PC-9 (cell line): Measurements from ENCODE around the gene CBX8. TPM values are rescaled to one million over a fixed set of nuclear protein-coding genes. Genes with fewer than 3 reads are reported as not detected.
A peak's percentile ranks its signal among the peaks of the same experiment; 100 is the strongest.

Experiments used
- BruUV-seq: library from RNA; stranded (reverse); fragments of 400-500 nt; replicated peaks from 2 replicates; lab custom pipeline; 2021; lab: Mats Ljungman, UMichigan
- CTCF ChIA-PET: fragments of 300-600 bp; sonication (Branson Sonifier 250); formaldehyde crosslinking; loops from one replicate; lab custom pipeline; 2022; ENCODE audit warnings: antibody characterized with exemption; lab: Charles Lee
- POLR2A ChIA-PET: fragments of 300-600 bp; sonication (Branson Sonifier 250); formaldehyde crosslinking; loops from one replicate; lab custom pipeline; 2022; ENCODE audit warnings: antibody characterized with exemption; ENCODE audit not compliant: unreplicated experiment; lab: Charles Lee
- DNase-seq, 2 experiments: peaks; one replicate each; pipeline versions ENCODE4 v3.0.0 to v3.0.0-alpha.2; 2015 to 2022; ENCODE audit warnings: mixed read lengths in 1 of 2
- H2AFZ ChIP-seq: fragments of 200-600 bp; sonication (generic); 2 replicates; pipeline ENCODE4 v1.8.1; 2017; ENCODE audit warnings: antibody characterized with exemption
- H3F3A ChIP-seq: fragments of 200-600 bp; sonication (generic); 2 replicates; pipeline ENCODE4 v1.8.1; 2017; ENCODE audit warnings: antibody characterized with exemption, mild to moderate bottlenecking, low read depth; ENCODE audit not compliant: insufficient read depth
- H3K27ac ChIP-seq: fragments of 200-600 bp; sonication (generic); 2 replicates; pipeline ENCODE4 v1.6.1; 2016; ENCODE audit warnings: mixed run types
- H3K27me3 ChIP-seq: fragments of 200-600 bp; sonication (generic); 2 replicates; pipeline ENCODE4 v1.6.1; 2016; ENCODE audit warnings: low read depth, mixed run types; ENCODE audit not compliant: insufficient read depth
- H3K36me3 ChIP-seq: fragments of 200-600 bp; sonication (generic); 2 replicates; pipeline ENCODE4 v1.6.1; 2016; ENCODE audit warnings: low read depth, mixed run types
- H3K4me1 ChIP-seq: fragments of 200-600 bp; sonication (generic); replicated peaks from 2 replicates; pipeline ENCODE4 v1.6.1; 2016; ENCODE audit warnings: mixed run types; ENCODE audit not compliant: insufficient read depth
- H3K4me2 ChIP-seq: fragments of 200-600 bp; sonication (generic); 2 replicates; pipeline ENCODE4 v1.6.1; 2017; ENCODE audit warnings: mixed run types
- H3K4me3 ChIP-seq: fragments of 200-600 bp; sonication (generic); 2 replicates; pipeline ENCODE4 v1.6.1; 2016; ENCODE audit warnings: mixed run types
- H3K79me2 ChIP-seq: fragments of 200-600 bp; sonication (generic); 2 replicates; pipeline ENCODE4 v1.6.1; 2017; ENCODE audit warnings: low read depth, mixed run types
- H3K9me2 ChIP-seq: fragments of 200-600 bp; sonication (generic); 2 replicates; pipeline ENCODE4 v1.8.1; 2017; ENCODE audit warnings: mild to moderate bottlenecking; ENCODE audit not compliant: insufficient read depth
- H3K9me3 ChIP-seq: fragments of 200-600 bp; sonication (generic); 2 replicates; pipeline ENCODE4 v1.8.1; 2016; ENCODE audit warnings: low read depth; ENCODE audit not compliant: insufficient read depth
- H4K20me1 ChIP-seq: fragments of 200-600 bp; sonication (generic); 2 replicates; pipeline ENCODE4 v1.8.1; 2017; ENCODE audit not compliant: insufficient read depth
- EZH2 ChIP-seq: fragments of 200-600 bp; sonication (generic); IDR thresholded peaks from 2 replicates; pipeline ENCODE4 v1.8.0; 2017; ENCODE audit warnings: antibody characterized with exemption, low read depth
- intact Hi-C: fragments of 100-400 bp; cut with micrococcal nuclease; formaldehyde crosslinking; loops from one replicate; pipeline ENCODE4 v1.10.0; 2022; ENCODE audit not compliant: unreplicated experiment
- total RNA-seq: library from RNA; stranded (reverse); gene quantifications from 2 replicates; pipeline ENCODE4 v1.2.3, GENCODE V29; 2021
- TF ChIP-seq, protein P1 (sequence below): fragments of 200-600 bp; sonication (generic); conservative IDR thresholded peaks from 2 replicates; pipeline ENCODE4 v1.6.1; 2017; ENCODE audit warnings: mixed run types, antibody characterized with exemption, mild to moderate bottlenecking, moderate library complexity

CBX8 gene
- total RNA-seq, 1 experiment from 2014 or later = 14.2 TPM

DNA sequence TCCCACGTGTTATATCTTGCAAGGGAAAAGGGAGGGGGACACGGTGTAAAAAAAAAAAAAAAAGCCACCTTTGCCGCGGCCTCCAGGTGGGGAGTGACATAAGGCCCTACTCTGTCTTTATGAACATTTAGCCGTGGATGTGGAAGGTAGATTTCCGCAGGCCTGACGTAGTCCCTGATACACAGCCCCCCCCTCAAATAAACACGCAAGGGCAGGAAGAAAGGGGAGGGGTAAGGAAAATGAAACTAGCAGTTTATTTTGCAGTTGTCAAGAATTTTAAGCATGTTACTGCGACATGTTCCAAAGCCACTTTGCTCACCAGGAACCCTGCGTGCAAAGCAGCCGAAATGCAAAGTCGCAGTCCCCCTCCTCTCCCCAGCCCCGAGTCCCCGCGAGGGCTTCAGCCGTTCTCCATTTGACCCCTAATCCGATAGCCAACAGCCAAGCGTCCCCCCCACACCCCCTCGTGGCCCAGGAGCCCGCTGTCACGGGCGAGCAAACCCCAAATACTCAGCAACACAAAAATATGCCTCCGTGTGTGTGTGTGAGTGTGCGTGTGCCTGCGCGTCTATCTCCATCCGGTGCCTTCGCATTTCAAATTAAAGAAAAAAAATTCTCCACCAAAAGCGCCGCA is 41.1 kb upstream of the CBX8 start:
- CTCF ChIA-PET = interaction anchor here (0.6 to 1.2 kb wide), 2 partner anchors 78 to 81 kb away, joined by 4 to 5 read pairs; no protein-coding TSS in a partner anchor
- TSS peak; percentile 36 for BruUV-seq
- TF ChIP-seq, protein P1, sequence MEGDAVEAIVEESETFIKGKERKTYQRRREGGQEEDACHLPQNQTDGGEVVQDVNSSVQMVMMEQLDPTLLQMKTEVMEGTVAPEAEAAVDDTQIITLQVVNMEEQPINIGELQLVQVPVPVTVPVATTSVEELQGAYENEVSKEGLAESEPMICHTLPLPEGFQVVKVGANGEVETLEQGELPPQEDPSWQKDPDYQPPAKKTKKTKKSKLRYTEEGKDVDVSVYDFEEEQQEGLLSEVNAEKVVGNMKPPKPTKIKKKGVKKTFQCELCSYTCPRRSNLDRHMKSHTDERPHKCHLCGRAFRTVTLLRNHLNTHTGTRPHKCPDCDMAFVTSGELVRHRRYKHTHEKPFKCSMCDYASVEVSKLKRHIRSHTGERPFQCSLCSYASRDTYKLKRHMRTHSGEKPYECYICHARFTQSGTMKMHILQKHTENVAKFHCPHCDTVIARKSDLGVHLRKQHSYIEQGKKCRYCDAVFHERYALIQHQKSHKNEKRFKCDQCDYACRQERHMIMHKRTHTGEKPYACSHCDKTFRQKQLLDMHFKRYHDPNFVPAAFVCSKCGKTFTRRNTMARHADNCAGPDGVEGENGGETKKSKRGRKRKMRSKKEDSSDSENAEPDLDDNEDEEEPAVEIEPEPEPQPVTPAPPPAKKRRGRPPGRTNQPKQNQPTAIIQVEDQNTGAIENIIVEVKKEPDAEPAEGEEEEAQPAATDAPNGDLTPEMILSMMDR = no peak
- intact Hi-C loops = loop anchor here (2.0 kb wide), 1 partner anchor 151 kb away; no protein-coding TSS in a partner anchor
- H3K36me3 ChIP-seq = no peaks in the 10 kb centered on the region
- H4K20me1 ChIP-seq = peaks cover 23% of the 10 kb centered on the region
- H3K27me3 ChIP-seq = peaks cover 4% of the 10 kb centered on the region; the same call in 1 of the 2 replicates
- H3K4me3 ChIP-seq = peak overlapping the region; percentile 86
- no peak overlapping the region for H2AFZ ChIP-seq
- H3K9me3 ChIP-seq = no peaks in the 10 kb centered on the region
- H3K9me2 ChIP-seq = no peaks in the 10 kb centered on the region
- peaks cover 27% of the 10 kb centered on the region for H3K4me1 ChIP-seq
- H3F3A ChIP-seq = peaks cover 19% of the 10 kb centered on the region; the same call in 1 of the 2 replicates
- POLR2A ChIA-PET = no interaction called here
- peaks cover 44% of the 10 kb centered on the region for H3K79me2 ChIP-seq
- peak in 1 of 2 experiments; percentile 55 for DNase-seq
- peak overlapping the region; percentile 29; the same call in 1 of the 2 replicates for H3K27ac ChIP-seq
- H3K4me2 ChIP-seq = peak overlapping the region; percentile 99

DNA sequence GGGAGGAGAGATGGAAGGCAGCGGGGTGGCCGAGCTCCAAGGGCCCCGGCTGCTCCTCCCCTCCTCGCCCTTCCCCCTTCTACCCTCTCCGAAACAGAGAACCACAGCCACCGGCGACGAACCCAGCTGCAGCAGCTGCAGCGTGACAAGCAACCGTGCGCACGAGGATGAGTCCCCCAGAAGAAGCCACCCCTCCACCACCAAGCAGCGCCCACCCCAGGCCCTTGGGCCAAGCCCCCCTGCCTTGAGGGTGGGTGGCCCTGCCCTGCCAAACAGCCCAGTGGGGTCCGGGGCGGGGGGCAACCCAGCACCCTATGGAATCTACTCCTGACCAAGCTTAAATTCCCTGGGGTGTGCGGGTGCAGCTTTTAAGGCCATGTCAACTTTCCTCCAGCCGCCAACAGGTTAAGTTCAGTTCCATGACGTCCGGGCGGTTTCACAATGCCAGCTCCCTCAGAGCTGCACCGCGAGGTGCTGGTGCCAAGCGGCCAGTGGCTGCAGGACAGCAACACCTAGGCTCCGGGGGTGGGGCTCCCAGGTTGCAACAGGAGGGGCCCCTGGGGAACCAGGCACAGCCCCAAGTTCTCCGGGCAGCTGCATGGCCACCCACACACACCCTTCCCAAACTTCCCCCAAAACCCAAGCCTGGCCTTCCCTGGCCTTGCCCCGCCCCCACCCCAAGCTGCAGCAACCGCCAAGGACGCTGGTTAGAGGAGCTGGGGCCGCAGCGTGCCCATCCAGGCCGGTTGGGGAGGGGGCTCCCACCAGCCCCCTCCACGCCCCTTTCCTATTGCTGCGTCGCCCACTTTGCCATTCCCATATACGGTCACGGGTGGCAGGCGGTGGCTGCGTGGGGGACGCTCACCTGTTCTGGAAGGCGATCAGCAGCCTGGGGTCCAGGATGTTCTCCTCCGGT is 40.4 kb upstream of the CBX8 start:
- Histone ChIP-seq H3F3A (peaks cover 19% of the 10 kb centered on the region; the same call in 1 of the 2 replicates), H3K79me2 (peaks cover 44% of the 10 kb centered on the region), H3K4me3 (peak overlapping the region; percentile 86), H3K27ac (peak overlapping the region; percentile 78), H3K4me1 (peaks cover 29% of the 10 kb centered on the region), H4K20me1 (peaks cover 23% of the 10 kb centered on the region), H3K4me2 (peak overlapping the region; percentile 99), H3K36me3 (no peaks in the 10 kb centered on the region), H3K9me2 (no peaks in the 10 kb centered on the region), H3K27me3 (no peaks in the 10 kb centered on the region; the same call in 1 of the 2 replicates), H2AFZ (no peak overlapping the region), H3K9me3 (no peaks in the 10 kb centered on the region)
- TF ChIP-seq, protein P1 = no peak
- TF ChIP-seq EZH2 = no peak
- ChIA-PET POLR2A (interaction anchor here (0.6 to 0.7 kb wide), 3 partner anchors 29 to 69 kb away, joined by 3 to 22 read pairs (median 5); partner anchors contain the start of gene CBX8), CTCF (interaction anchor here (0.6 to 1.2 kb wide), 2 partner anchors 79 to 82 kb away, joined by 4 to 5 read pairs; no protein-coding TSS in a partner anchor)
- no TSS peak for BruUV-seq
- DNase-seq = peak; percentile 85 to 89
- intact Hi-C loops = no loop called here

DNA sequence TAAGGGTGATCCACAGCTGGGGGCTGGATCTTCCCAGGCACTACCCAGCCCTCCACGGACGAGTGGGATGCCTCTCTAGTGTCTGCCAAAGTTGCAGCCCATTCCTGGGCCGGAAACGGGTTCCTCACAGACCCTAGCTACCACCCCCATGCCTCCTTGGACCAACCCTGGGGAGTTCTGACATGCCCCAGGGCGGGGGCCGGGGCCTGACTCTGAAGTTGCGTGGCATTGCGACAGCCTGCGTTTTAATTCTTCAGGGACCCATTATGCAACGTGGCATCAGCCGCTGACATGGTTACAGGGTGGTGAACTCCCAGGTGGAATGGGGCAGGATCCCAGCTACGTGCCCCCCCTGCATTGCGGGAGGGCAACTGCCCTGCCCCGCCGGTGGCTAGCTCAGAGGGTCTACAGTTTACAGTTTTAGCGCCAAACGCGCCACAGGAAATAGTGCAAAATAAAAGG is 39.7 kb upstream of the CBX8 start:
- Histone ChIP-seq H3K4me1 (peaks cover 31% of the 10 kb centered on the region), H2AFZ (no peak overlapping the region), H3K4me2 (peak overlapping the region; percentile 99), H3K27ac (peak overlapping the region; percentile 78), H3K4me3 (peak overlapping the region; percentile 86), H3K79me2 (peaks cover 45% of the 10 kb centered on the region), H3F3A (peaks cover 20% of the 10 kb centered on the region; the same call in 1 of the 2 replicates), H4K20me1 (peaks cover 23% of the 10 kb centered on the region), H3K27me3 (no peaks in the 10 kb centered on the region), H3K9me3 (no peaks in the 10 kb centered on the region), H3K36me3 (no peaks in the 10 kb centered on the region), H3K9me2 (no peaks in the 10 kb centered on the region)
- POLR2A ChIA-PET = interaction anchor here (0.6 to 0.7 kb wide), 4 partner anchors 15 to 68 kb away, joined by 3 to 22 read pairs (median 4); partner anchors contain the start of gene CBX8
- TF ChIP-seq EZH2 = no peak
- TF ChIP-seq, protein P1 = no peak
- no TSS peak for BruUV-seq
- CTCF ChIA-PET = interaction anchor here (1.2 kb wide), 1 partner anchor 79 kb away, joined by 5 read pairs; no protein-coding TSS in a partner anchor
- DNase-seq = no peak
- intact Hi-C loops = no loop called here
